Activated CD8-positive, alpha-beta memory T cell treated with anti-CD3 and anti-CD28 coated beads, Interleukin-2, amount 50 U/mL, for 4 hours (primary cell): ENCODE measurements around the gene POU2AF3.
"Not testable (repeated sequence)": the region's sequence is repeated elsewhere in the genome, so short reads cannot be mapped to it uniquely, and the experiment has no call there.

Experiments used
- DNase-seq: peaks from one replicate; pipeline ENCODE4 v3.0.0-alpha.2; 2020

POU2AF3 gene, protein sequence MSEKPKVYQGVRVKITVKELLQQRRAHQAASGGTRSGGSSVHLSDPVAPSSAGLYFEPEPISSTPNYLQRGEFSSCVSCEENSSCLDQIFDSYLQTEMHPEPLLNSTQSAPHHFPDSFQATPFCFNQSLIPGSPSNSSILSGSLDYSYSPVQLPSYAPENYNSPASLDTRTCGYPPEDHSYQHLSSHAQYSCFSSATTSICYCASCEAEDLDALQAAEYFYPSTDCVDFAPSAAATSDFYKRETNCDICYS

DNA sequence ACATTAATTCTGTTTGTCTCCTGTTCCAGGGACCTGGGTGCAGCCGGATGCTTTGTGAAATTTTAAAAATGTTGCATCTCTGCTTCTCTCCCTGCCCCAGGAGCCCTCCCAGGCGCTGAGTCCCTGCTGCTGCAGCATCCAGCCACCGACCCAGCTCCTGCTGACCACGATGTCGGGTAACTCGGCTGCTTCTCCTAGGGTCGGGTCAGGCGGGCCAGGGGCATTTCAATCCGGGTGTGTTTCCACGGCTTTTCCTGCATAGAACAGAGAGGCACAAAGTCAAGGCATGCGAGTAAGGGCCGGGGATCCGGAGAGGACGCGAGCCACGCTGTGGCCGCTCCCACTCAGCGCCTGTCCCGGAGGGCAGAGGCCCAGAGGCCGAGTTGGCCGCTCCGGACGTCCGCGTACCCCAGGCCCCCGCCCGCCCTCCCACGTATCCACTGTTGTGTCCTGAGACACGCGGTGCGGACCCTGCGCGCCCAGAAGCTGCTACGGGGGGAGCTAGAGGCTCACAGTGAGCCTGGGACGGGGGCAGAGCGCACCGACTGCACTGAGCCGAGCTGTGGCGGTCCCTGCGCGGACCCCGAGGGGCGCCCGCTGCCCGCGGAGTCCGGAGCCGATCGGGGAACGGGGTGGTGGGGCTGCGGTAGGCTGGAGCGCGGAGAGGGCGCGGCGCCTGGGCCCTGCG, at the start of gene POU2AF3:
POU2AF3 (plus strand) TSS at position 134 of the 688 bp plus-strand sequence; CDS start at position 170, 36 bp downstream.
- DNase-seq, result no peak

DNA sequence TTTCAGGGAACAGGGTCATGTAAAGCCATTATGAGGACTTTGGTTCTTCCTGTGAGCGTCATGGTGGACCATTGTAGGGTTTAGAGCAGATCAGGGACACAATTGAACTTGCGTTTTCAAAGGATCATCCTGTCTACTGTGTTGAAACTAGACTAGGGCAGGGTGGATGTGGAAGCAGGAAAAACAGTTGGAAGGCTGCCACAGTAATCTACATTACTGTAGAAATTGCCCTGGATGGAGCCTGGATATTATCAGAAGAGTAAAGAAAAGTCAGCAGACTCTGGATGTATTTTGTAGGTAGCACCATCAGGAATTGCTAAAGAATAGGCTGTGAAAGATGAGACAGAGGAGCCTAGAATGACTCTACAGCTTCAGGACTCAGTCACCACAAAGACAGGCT, 47.4 kb upstream of the POU2AF3 start:
- no peak for DNase-seq

DNA sequence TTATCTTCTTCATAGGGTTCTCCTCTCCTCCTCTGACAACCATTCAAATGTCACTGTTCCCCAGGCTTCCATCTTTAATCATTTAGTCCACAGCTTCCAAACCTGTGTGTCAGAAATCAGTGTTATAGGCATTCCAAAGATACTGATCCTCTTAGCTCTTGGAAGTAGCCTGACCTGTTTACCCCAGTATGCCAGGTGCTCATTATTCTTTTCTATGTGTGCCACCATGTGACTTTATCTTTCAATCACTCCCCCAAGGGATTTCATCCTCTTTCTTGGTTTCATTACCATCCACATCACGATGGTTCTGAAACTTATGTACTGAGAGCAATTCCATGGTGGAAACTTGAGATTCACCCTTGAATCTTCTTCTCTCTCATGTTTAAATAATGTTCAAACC, 45.2 kb upstream of the POU2AF3 start:
- DNase-seq, result no peak

DNA sequence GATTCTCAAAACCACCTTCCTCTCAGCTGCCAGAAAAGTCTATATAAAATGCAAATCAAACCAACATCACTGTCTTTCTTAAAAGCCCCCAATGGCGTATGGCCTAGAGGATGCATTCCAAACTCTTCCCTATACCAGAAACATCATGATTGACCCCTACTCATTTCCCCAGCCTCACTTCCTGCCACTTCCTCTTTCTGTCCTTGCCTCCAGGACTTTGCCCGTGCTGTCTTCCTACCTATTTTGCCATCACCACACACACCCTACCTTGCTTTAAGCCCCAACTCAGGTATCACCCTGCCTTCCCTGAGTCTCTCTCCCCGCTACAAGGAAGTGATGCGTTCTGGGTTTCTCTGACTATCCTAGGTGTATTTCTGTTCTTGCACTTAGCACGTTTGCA, 44.7 kb upstream of the POU2AF3 start:
- DNase-seq, result no peak

DNA sequence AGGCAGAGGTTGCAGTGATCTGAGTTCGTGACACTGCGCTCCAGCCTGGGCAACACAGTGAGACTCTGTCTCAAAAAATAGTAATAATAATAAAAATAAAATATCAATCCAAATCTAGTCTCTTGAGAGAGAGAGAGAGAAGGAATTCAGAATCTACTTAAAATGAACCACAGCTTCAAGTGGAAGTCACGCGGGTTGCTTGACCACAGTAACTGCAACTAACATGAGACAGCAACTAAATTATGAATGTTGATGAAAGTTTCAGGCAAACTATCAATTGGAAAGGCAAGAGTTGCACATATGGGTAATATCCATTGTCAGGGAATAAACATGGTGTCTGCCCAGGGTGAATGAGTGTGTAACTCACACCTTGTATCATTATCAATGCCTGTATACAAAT, 40.3 kb upstream of the POU2AF3 start:
- no peak for DNase-seq

DNA sequence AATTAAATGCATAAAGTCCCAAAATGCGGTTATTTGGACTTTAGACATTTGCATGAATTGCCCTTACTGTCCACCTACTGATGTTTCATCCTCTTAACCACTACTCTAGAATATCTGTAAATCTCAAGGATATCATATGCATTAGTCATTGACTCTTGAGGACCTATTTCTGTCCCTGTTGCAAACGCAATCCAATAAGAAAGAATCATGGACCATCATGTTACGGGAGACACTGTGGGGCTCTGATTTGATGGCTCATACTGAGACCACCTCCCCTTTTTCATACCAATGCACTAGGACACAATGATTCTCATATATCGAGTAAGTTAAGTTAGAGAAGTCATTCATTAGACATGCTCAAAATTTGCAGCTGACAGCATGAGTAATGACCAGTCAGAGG, 38.5 kb upstream of the POU2AF3 start:
- no peak for DNase-seq

DNA sequence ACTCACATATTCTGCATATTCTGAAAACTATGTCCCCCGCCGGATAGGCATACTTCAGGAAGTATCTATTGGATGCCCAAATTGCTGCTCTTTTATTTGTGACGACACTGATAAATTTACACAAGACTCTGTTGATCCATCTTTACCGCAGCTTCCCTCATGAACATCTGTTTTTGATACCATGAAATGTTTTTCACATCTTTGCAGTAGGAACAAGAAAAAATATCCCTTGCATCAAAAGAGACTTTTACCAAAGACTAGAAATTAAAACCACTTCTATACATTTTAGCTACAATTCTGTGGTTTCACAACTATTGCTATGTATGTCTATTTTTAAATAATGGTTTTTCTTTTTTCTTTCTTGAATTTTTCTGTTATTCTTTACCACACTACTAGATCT, 37.5 kb upstream of the POU2AF3 start:
- DNase-seq, result no peak

DNA sequence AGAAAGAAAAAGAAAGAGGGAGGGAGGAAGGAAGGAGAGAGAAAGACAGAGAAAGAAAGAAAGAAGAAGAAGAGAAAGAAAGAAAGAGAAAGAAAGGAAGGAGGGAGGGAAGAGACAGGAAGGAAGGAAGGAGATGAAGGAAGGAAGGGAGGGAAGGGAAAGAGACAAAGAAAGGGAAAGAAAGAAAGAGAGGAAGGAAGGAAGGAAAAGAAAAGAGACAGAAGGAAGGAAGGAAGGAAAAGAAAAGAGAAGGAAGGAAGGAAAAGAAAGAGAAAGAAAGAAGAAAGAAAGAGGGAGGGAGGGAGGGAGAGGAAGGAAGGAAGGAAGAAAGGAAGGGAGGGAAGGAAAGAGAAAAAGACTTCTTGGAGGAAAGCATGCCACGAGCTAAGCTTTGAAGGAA, 33.7 kb upstream of the POU2AF3 start:
- DNase-seq, result no peak

DNA sequence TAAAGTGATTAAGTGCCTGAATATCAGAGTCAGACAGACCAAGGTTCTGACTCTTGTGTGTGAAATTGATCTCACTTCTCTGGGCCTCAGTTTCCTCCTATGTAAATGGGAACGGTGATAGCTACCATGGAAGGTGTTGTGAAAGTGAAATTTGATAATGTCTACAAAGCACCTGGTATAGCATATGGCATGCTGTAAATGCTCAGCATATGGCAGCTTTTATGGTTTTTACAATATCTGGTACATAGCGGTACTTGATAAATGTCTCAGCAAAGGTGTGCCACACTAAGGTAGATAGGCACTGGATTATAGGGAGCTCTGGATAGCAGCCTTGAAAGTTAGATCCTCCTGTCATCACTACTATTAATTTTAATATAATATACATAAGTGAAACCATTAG, 32.9 kb upstream of the POU2AF3 start:
- DNase-seq, result no peak

DNA sequence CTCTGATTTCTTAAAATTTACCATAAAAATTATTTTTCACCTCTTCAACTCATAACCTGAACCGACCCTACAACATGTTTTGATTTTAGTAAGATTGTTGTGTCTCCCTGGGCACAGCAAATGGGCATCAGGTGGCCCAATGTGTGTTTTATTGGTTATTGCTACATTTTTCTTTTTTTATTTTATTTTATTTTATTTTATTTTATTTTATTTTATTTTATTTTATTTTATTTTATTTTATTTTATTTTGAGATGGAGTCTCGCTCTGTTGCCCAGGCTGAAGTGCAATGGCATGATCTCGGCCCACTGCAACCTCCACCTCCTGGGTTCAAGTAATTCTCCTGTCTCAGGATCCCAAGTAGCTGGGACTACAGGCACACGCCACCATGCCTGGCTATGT, 30.0 kb upstream of the POU2AF3 start:
- not testable (repeated sequence) for DNase-seq

DNA sequence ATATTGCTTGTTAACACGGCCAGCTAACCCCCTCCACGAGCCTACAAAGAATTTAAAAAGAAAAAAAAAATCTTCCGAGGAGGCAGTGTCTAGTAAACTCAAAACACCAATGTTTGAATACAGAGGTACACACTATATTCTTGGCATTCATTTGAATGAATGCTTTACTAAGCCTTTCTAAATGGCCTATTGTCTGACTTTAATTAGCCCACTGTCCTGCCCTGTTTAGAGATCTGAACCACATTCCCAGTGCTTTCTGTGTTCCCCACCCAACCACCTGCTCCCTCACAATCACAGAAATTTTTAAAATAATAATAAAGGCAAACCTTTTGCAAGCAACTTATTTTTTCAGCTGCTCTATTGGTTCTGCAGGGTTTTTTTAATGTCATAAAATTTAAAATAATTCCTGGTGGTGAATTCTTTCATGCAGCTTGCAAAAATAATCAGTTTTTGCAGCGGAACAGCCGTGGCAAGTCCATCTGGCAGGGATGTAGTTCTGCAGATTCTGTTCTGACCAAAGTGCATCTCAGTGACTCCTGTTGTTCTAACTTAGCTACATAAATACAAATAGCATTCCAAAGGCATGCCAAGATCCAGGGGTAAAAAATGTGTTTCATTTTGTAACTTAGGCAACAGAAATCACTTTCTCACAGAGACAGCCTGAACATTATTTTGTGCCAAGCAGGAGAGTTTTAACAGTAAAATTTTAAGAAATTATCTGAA, 29.0 kb upstream of the POU2AF3 start:
- no peak for DNase-seq

DNA sequence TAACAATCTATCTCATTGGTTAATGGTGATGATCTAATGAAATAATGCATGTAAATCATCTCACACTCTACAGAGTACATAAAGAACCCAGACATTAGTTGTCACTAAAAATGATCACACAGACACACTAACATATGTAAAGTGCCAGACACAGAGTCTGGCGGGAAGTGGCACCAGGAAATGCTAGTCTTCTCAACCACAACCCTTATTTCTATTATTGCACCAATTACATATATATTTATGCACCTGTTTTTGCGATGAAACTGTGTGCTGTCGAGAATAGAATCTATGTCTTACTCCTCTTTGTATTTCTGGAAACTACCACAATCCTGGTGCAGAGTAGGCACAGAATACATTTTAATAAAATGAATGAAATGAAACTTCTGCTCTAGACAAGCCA, 25.9 kb upstream of the POU2AF3 start:
- no peak for DNase-seq

DNA sequence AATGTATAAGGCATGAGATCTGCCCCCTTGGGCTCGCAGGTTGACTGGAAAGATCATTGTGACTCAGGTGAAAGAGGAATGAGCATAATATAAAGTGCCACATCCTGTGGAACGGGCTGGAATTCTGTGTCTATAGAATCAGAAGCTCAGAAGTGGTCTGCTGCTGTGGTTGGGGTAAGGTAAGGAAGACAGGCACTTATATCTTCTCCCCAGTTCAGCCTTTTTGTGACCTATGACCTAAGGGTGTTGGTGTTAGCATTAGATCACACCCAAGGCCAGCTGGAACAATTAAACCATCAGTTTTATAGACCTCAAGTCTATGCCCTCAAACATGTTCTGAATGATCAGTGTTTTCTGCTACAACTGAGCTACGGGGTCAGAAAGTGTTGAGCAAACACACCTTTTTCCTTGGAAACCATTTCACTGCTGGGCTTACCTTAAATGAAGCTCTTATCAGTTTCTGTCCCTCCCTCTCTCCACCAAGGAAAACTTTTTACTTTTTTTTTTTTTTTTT, 15.7 kb upstream of the POU2AF3 start:
- DNase-seq, result no peak

DNA sequence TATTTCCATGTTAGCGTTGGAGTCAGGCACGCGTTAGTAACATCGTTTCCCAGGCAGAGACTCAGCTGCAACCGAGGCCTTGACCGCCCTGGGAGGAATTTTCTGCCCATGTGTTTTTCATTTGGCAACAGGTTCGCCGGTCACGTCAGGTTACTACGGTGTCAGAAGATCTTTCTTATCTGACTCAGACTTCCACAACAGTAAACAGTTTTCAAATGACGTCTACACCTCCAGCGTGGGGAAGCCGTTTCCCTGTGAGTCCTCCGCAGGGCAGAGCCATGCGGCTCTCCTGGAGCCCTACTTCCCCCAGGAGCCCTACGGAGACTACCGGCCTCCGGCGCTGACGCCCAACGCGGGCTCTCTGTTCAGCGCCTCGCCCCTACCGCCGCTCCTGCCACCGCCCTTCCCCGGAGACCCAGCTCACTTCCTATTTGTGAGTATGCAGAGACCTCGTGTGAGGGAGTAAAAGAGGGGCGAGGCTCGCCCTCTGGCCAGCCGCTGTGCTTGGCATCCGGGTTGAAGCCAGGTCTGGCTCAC, 14.3 kb upstream of the POU2AF3 start:
- DNase-seq, result no peak

DNA sequence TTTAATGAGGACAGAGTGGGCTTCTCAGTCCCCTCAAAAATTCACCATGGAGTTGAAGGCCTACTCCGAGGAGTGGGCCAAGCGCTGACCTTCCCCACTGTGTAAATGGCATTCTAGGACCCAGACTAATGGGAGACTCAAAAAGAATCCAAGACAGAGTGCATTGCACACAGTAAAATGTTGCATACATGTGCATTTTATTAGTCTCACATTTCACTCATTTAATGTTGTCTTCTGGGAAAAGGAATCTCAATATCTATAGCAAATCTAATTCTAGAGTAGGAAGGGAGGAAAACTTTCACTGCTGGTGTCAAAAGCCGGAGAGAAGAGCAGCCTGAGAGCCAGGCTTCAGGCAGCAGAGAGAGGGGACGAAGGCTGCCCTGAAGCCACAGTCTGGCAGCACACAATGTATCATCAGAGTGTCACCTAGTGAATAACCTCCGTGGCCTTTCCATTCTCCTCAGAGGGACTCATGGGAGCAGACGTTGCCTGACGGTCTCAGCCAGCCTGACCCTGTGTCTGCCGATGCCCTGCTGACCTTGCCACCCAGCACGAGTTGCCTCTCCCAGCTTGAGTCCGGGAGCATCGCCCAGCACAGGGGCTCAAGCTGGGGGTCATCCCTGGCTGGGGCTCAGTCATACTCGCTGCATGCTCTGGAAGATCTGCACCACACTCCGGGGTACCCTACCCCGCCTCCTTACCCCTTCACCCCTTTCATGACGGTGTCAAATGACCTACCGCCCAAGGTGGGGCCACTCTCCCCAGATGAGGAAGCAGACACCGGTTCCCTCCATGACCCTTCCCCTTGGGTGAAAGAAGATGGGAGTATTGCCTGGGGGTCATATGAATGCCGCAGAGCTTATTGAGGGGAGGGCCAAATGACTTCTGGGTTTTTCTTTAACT, 12.9 kb upstream of the POU2AF3 start:
- DNase-seq, result no peak

DNA sequence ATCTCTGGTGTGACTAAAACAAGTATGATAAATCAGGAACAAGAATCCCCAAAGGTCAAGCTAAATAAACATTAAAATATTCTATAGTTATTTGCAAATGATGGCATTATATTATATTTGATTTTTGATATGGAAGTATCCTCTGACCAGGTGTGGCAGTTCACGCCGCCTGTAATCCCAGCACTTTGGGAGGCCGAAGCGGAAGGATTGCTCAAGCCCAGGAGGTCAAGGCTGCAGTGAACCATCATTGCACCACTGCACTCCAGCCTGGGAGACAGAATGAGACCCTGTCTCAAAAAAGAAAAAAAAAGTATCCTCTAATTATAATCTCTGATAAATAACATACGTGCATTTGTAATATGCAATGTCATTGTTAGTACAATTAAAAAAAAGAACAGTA, 6.6 kb upstream of the POU2AF3 start:
- no peak for DNase-seq

DNA sequence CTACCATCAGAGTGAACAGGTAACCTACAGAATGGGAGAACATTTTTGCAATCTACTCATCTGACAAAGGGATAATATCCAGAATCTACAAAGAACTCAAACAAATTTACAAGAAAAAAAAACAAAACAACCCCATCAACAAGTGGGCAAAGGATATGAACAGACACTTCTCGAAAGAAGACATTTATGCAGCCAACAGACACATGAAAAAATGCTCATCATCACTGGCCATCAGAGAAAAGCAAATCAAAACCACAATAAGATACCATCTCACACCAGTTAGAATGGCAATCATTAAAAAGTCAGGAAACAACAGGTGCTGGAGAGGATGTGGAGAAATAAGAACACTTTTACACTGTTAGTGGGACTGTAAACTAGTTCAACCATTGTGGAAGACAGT, 5.9 kb upstream of the POU2AF3 start:
- not testable (repeated sequence) for DNase-seq

DNA sequence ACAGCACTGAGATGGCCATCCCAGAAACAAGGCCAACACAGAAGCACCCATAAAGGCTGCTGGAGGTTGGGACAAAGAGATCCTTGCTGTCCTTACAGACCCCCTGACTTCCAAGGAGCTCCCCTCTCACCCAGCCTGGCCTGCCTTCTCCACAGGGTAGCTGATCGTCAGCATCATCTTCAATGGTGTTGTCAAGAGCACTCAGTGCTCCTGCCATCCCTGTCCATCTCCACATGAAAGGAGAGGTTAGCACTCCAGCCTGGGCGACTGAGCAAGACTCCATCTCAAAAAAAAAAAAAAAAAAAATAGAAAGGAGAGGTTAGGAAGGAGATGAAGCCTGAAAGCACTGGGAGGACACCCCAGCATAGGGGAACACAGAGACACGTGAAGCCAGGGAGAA, 2.1 kb upstream of the POU2AF3 start:
- DNase-seq, result no peak

DNA sequence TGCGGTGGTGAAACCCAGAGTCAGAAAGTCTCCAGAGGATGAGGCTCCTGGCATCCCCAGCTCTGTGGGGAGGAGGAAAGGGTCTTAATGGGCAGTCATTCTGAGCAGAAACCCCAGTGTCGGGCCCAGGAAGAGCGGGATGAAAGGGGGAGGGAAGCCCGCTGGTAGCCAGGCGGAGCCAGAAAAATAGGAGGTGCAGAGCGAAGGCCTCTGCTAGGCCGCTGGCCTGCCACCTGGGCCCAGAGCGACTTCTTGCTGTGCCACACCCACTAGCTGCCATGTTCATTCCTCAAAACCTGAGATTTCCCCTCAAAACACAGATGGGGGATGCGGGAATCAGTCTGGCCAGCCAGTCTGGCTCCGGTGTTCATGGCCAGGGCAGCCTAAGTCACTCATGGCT, 650 bp upstream of the POU2AF3 start:
- no peak for DNase-seq

DNA sequence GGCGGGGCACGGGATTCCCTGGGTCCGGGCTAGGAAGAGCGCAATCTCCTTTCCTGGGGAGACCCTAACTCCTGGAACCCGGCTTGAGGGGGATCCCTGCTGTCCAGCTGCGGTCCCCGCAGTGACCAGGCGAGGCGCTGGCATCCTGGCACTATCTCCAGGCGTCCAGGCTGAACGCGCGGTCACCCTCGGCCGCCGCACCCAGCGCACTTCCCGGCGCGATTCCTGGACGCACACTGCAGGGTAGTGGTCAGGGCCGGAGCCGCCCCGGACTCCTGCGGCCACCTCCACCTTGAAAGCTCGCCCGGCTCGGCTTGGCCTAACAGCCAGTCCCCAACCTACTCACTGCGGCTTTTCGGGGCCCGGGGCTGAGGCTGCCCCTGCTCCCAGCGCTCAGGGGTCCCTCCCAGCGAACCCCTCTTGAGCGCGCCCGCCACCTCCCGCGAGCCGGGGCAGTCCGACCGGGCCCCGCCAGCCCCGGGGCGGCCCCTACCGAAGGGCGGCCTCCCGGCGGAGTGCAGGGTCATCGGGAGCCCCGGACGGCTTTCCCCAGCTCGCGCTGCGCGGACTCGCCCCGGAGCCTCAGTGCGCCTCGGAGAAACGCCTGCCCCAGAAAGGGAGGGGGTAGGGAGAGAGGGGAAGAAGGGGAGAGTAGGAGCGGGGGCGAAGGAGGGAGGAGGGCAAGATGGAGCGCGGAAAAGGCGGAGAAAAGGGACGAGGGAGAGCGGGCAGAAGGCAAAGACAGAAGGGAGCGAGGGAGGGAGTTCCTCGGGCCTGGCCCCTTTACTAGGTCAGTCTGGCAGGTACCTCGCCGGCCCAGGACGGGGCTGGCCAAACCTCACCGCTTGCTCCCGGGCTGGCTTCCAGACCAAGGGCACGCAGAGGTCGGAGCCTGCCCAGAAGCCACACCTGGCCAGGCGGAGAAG, 1.0 kb downstream of the POU2AF3 start:
- DNase-seq, result no peak

DNA sequence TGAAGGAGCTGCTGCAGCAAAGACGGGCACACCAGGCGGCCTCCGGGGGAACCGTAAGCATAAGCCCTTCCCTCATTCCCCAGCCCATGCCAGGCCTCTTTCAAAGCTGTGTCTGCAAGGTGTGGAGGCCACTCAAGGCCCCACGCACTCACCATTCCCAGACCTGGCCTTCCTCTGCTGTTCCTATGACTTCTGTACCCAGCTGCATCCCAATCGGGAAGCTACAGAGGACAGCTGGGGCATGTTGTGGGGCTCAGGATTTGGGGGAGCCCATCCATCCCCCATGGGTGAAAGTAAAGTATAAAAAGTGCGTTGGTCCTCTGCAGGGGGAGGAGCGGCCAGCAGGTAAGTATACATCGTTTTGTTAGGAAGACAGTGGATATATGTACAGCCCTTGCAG, 2.2 kb downstream of the POU2AF3 start:
- DNase-seq, result no peak
